GM12878 (cell line): ENCODE data around the gene LMO7. TPM values are rescaled to one million over a fixed set of nuclear protein-coding genes. Genes with fewer than 3 reads are reported as not detected.

Experiments used
- ATAC-seq: fragments of 200-7000 bp; cut with Tn5 transposase; 3 replicates; pipeline ENCODE4 v1.9.1; 2020; ENCODE audit warnings: mild to moderate bottlenecking, moderate library complexity
- BruUV-seq: library from RNA; stranded (reverse); fragments of 400-500 nt; replicated peaks from 2 replicates; lab custom pipeline; 2021; lab: Mats Ljungman, UMichigan
- CTCF ChIA-PET: fragments of 300-600 bp; sonication (Branson Sonifier 250); formaldehyde crosslinking; extraction: SDS; loops from one replicate; lab custom pipeline; 2021; ENCODE audit warnings: inconsistent platforms; lab: Yijun Ruan, JAX
- POLR2A ChIA-PET: fragments of 350-600 bp; formaldehyde crosslinking; extraction: SDS; loops from one replicate; lab custom pipeline; 2021; ENCODE audit warnings: inconsistent platforms; lab: Charles Lee
- RAD21 ChIA-PET: fragments of 300-600 bp; sonication (Branson Sonifier 250); formaldehyde crosslinking; loops from one replicate; lab custom pipeline; 2023; ENCODE audit warnings: antibody characterized with exemption; ENCODE audit not compliant: unreplicated experiment; lab: Charles Lee
- SMC1A ChIA-PET: fragments of 300-600 bp; sonication (Branson Sonifier 250); formaldehyde crosslinking; loops from one replicate; lab custom pipeline; 2023; ENCODE audit not compliant: unreplicated experiment, uncharacterized antibody; lab: Charles Lee
- DNase-seq: peaks from one replicate; pipeline ENCODE4 v3.0.0-alpha.2; 2011; ENCODE audit warnings: low read depth, low spot score
- FAIRE-seq: peaks from 3 replicates; lab custom pipeline; 2011; peaks lifted over from hg19 to GRCh38; lab: Jason Lieb, UNC
- H2AFZ ChIP-seq: 2 replicates; pipeline ENCODE4 v1.6.0; 2011; ENCODE audit warnings: low read depth, low read length, control low read depth; ENCODE audit not compliant: control insufficient read depth
- H3K27ac ChIP-seq: 2 replicates; pipeline ENCODE4 v1.5.1; 2011; ENCODE audit warnings: control low read depth; ENCODE audit not compliant: control insufficient read depth, insufficient read depth
- H3K27me3 ChIP-seq, 2 experiments: replicated peaks in 1 of 2; 2 replicates each; pipeline versions ENCODE4 v1.6.0 to v1.6.1; 2011; ENCODE audit warnings: low read length in 1 of 2; ENCODE audit not compliant: control insufficient read depth in 2 of 2, insufficient read depth in 2 of 2
- H3K36me3 ChIP-seq, 2 experiments: 2 replicates each; pipeline ENCODE4 v1.5.1; 2011; ENCODE audit warnings: low read length in 1 of 2; ENCODE audit not compliant: control insufficient read depth in 2 of 2, insufficient read depth in 2 of 2
- H3K4me1 ChIP-seq: 2 replicates; pipeline ENCODE4 v1.6.1; 2011; ENCODE audit warnings: mild to moderate bottlenecking, low read length, moderate library complexity, mixed read lengths; ENCODE audit not compliant: control insufficient read depth, insufficient read depth
- H3K4me2 ChIP-seq: 2 replicates; pipeline ENCODE4 v1.6.0; 2011; ENCODE audit warnings: control low read depth; ENCODE audit not compliant: control insufficient read depth, insufficient read depth
- H3K4me3 ChIP-seq: fragments of 200-600 bp; sonication (generic); 2 replicates; pipeline ENCODE4 v1.5.1; 2016
- H3K79me2 ChIP-seq: 2 replicates; pipeline ENCODE4 v1.6.0; 2011; ENCODE audit warnings: low read length; ENCODE audit not compliant: control insufficient read depth, insufficient read depth
- H3K9ac ChIP-seq: 2 replicates; pipeline ENCODE4 v1.8.0; 2011; ENCODE audit warnings: low read length, control low read depth, mixed read lengths; ENCODE audit not compliant: control insufficient read depth, insufficient read depth
- H3K9me3 ChIP-seq: replicated peaks from 3 replicates; pipeline ENCODE4 v1.5.1; 2011; ENCODE audit warnings: mild to moderate bottlenecking, low read length; ENCODE audit not compliant: control insufficient read depth, insufficient read depth
- H4K20me1 ChIP-seq: 2 replicates; pipeline ENCODE4 v1.6.0; 2011; ENCODE audit not compliant: control insufficient read depth, insufficient read depth
- ATF2 ChIP-seq: IDR thresholded peaks from 2 replicates; pipeline ENCODE4 v1.6.1; 2012; ENCODE audit warnings: low read length, inconsistent platforms
- BCL3 ChIP-seq: IDR thresholded peaks from 2 replicates; pipeline ENCODE4 v1.6.1; 2011; ENCODE audit warnings: borderline replicate concordance, low read depth, mild to moderate bottlenecking, moderate library complexity, low read length; ENCODE audit not compliant: insufficient read depth, poor library complexity, severe bottlenecking
- CHD2 ChIP-seq: IDR thresholded peaks from 2 replicates; pipeline ENCODE4 v1.6.1; 2011; ENCODE audit warnings: low read depth, low read length, improper control_type of control experiment, borderline replicate concordance
- E2F4 ChIP-seq: IDR thresholded peaks from 2 replicates; pipeline ENCODE4 v1.6.1; 2012; ENCODE audit warnings: low read depth, low read length, improper control_type of control experiment
- HDAC6 ChIP-seq: fragments of 200-600 bp; sonication (generic); IDR thresholded peaks from one replicate; pipeline ENCODE4 v1.8.0; 2017; ENCODE audit warnings: antibody characterized with exemption; ENCODE audit not compliant: unreplicated experiment
- MTA3 ChIP-seq: IDR thresholded peaks from 2 replicates; pipeline ENCODE4 v1.6.1; 2012; ENCODE audit warnings: low read length, inconsistent platforms, borderline replicate concordance
- NR2F1 ChIP-seq: fragments of 450-650 bp; conservative IDR thresholded peaks from 2 replicates; pipeline ENCODE4 v1.6.1; 2017; ENCODE audit warnings: mild to moderate bottlenecking
- RELA ChIP-seq: fragments of 450-650 bp; IDR thresholded peaks from 2 replicates; pipeline ENCODE4 v1.8.0; 2014; ENCODE audit warnings: borderline replicate concordance; ENCODE audit not compliant: partially characterized antibody
- RELB ChIP-seq: fragments of 450-650 bp; IDR thresholded peaks from 2 replicates; pipeline ENCODE4 v1.6.1; 2017; ENCODE audit warnings: low read depth, mild to moderate bottlenecking, moderate library complexity
- TBL1XR1 ChIP-seq: IDR thresholded peaks from 2 replicates; pipeline ENCODE4 v1.6.1; 2012; ENCODE audit warnings: low read depth, low read length, improper control_type of control experiment
- YY1 ChIP-seq: IDR thresholded peaks from 2 replicates; pipeline ENCODE4 v1.6.1; 2011; ENCODE audit warnings: low read depth, mild to moderate bottlenecking, low read length
- ZBTB40 ChIP-seq: fragments of 450-650 bp; IDR thresholded peaks from 2 replicates; pipeline ENCODE4 v1.6.1; 2016; ENCODE audit warnings: mild to moderate bottlenecking, moderate library complexity, borderline replicate concordance
- ZNF217 ChIP-seq: fragments of 450-650 bp; IDR thresholded peaks from 2 replicates; pipeline ENCODE4 v1.6.1; 2017; ENCODE audit warnings: antibody characterized with exemption, mild to moderate bottlenecking
- whole genome bisulfite sequencing: methylation state at CpG from one replicate; pipeline ENCODE4 v1.1.6; 2016; ENCODE audit warnings: low lambda C conversion rate; ENCODE audit not compliant: insufficient replicate concordance, insufficient coverage; ENCODE audit errors: missing lambda C conversion rate; 5-methylcytosine and 5-hydroxymethylcytosine counted together
- in situ Hi-C: fragments of 300-500 bp; cut with MboI; formaldehyde crosslinking; loops from 9 replicates; pipeline ENCODE4 v1.14.3; 2018; ENCODE audit warnings: mixed read lengths
- intact Hi-C: fragments of 100-400 bp; cut with micrococcal nuclease; formaldehyde crosslinking; loops from one replicate; pipeline ENCODE4 v1.14.2; 2022; ENCODE audit not compliant: unreplicated experiment
- polyA plus RNA-seq, 11 experiments: library from polyadenylated mRNA; depleted of rRNA in 4 of 11; unstranded in 6 of 11; stranded (reverse) in 5 of 11; fragments of >200 nt; fragmentation: Nextera tagmentation in 4 of 11; fragmentation: Illumina TruSeq in 1 of 11; extraction: Ambion mirVana in 4 of 11; extraction: Trizol in 1 of 11; gene quantifications; 1 replicate in 1 of 11; 2 replicates in 10 of 11; pipeline versions ENCODE4 v1.2.1 to v1.2.3, GENCODE V29; 2011 to 2016; ENCODE audit warnings: inconsistent platforms in 2 of 11, missing spikeins in 2 of 11, low read depth in 1 of 11
- total RNA-seq, 4 experiments: library from RNA; depleted of rRNA in 3 of 4; stranded (reverse); fragments of >200 nt in 3 of 4; fragmentation: Illumina TruSeq in 1 of 4; extraction: Trizol in 1 of 4; gene quantifications; 2 replicates each; pipeline versions ENCODE4 v1.2.1 to v1.2.3, GENCODE V29; 2013 to 2021

The LMO7 gene
- total and polyA plus RNA-seq, 10 of the 15 experiments (the other 5 are each of a cell fraction or from before 2014, with no cell fraction given): 8.5 to 67.8 (median 36.8) TPM

GRCh38 chr13:75826391-75826790 is 190.3 kb downstream of the LMO7 start:
- Histone ChIP-seq H2AFZ (no peak overlapping the region), H3K4me1 (no peaks in the 10 kb centered on the region), H3K79me2 (no peaks in the 10 kb centered on the region), H3K4me3 (no peak overlapping the region), H3K27ac (no peak overlapping the region), H3K36me3 (peaks cover 0 to under 1% of the 10 kb centered on the region in 2 experiments; a peak in 3 of 4 replicates), H3K27me3 (no peaks in the 10 kb centered on the region), H3K4me2 (no peak overlapping the region), H4K20me1 (no peaks in the 10 kb centered on the region), H3K9ac (no peak overlapping the region), H3K9me3 (no peaks in the 10 kb centered on the region; the same call in 1 of the 3 replicates)
- BruUV-seq: no TSS peak
- FAIRE-seq (no peak), ATAC-seq (no peak), DNase-seq (no peak)
- ChIA-PET POLR2A (no interaction called here), RAD21 (no interaction called here), SMC1A (interaction anchor here (1.2 kb wide), 1 partner anchor 10 kb away, joined by 4 read pairs; no protein-coding TSS in a partner anchor), CTCF (interaction anchor here (1.0 kb wide), 1 partner anchor 646 kb away, joined by 3 read pairs; no protein-coding TSS in a partner anchor)
- in situ Hi-C loops (no loop called here), intact Hi-C loops (no loop called here)
- 94% methylated on average over 5 of the region's 5 CpGs for WGBS
- TF ChIP-seq ZBTB40 (no peak), E2F4 (no peak), TBL1XR1 (no peak), MTA3 (no peak), ATF2 (no peak), ZNF217 (no peak), HDAC6 (no peak), CHD2 (no peak), BCL3 (no peak), YY1 (no peak), RELB (no peak), NR2F1 (no peak), RELA (no peak)
